GM12891 (cell line): ENCODE measurements around the gene PLS3.

Experiments
- PAX5 ChIP-seq: IDR thresholded peaks from 2 replicates; pipeline ENCODE4 v1.6.1; 2011; ENCODE audit warnings: low read length, moderate library complexity, mild to moderate bottlenecking; ENCODE audit not compliant: insufficient read depth, severe bottlenecking
- POLR2A ChIP-seq: IDR thresholded peaks from 2 replicates; pipeline ENCODE4 v1.6.1; 2011; ENCODE audit warnings: low read depth, low read length, control low read depth
- POLR2AphosphoS5 ChIP-seq: IDR thresholded peaks from 2 replicates; pipeline ENCODE4 v1.6.1; 2011; ENCODE audit warnings: low read depth, low read length, control low read depth
- TAF1 ChIP-seq: IDR thresholded peaks from 2 replicates; pipeline ENCODE4 v1.6.1; 2011; ENCODE audit warnings: low read depth, low read length, control low read depth

DNA sequence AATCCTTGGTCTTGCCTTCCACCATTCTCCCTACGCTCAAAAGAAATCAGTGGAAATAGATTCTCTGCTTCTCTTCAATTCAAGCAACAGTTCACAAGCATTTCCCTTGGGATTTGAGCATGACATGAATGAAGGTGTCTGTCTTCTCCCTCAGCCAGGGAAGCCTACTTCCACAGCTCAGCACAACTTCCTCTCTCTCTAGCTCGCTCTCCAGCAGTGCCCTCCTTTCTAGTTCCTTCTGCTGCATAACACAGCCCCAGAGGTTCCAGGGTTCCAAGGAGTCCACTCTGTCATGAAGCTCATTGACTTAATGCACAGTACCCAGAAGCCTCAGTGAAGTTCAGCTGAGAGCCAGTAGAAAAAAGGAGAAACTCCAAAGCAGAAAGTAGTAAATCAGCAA, 81.3 kb downstream of the PLS3 start:
- TF ChIP-seq TAF1 (no peak), POLR2AphosphoS5 (no peak), POLR2A (no peak), PAX5 (no peak)
